SK-N-SH (cell line): Measurements from ENCODE around the gene ZNRF4. TPM values are rescaled to one million over a fixed set of nuclear protein-coding genes. Genes with fewer than 3 reads are reported as not detected.

Experiments
- CTCF ChIA-PET: fragments of 300-600, 350-600 bp; formaldehyde crosslinking; extraction: SDS; loops from one replicate; lab custom pipeline; 2021; lab: Yijun Ruan, JAX
- POLR2A ChIA-PET: fragments of 350-600 bp; sonication (Branson Sonifier 250); formaldehyde crosslinking; extraction: SDS; loops from one replicate; lab custom pipeline; 2020; ENCODE audit warnings: antibody characterized with exemption, inconsistent platforms; lab: Yijun Ruan, JAX
- DNase-seq: peaks from one replicate; pipeline ENCODE4 v3.0.0; 2012
- H2AFZ ChIP-seq: fragments of 200-600 bp; sonication (generic); 2 replicates; pipeline ENCODE4 v1.8.1; 2016; ENCODE audit warnings: antibody characterized with exemption, mild to moderate bottlenecking, low read depth
- H3F3A ChIP-seq: fragments of 200-600 bp; sonication (generic); replicated peaks from 2 replicates; pipeline ENCODE3; 2016; ENCODE audit warnings: antibody characterized with exemption, mild to moderate bottlenecking; ENCODE audit not compliant: insufficient read depth
- H3K27ac ChIP-seq, 2 experiments: fragments of 200-500 bp in 1 of 2; fragments of 200-600 bp in 1 of 2; sonication (Bioruptor generic) in 1 of 2; sonication (generic), shearing (Covaris generic) in 1 of 2; 2 replicates each; pipeline versions ENCODE4 v1.5.1 to v1.6.1; 2014 to 2016; ENCODE audit warnings: low read depth in 2 of 2, inconsistent platforms in 1 of 2, low read length in 1 of 2, mild to moderate bottlenecking in 1 of 2, mixed read lengths in 1 of 2
- H3K27me3 ChIP-seq: fragments of 200-600 bp; sonication (generic), shearing (Covaris generic); 2 replicates; pipeline ENCODE4 v1.6.1; 2016; ENCODE audit warnings: mixed run types; ENCODE audit not compliant: insufficient read depth
- H3K36me3 ChIP-seq, 2 experiments: fragments of 200-500 bp in 1 of 2; fragments of 200-600 bp in 1 of 2; sonication (Bioruptor generic) in 1 of 2; sonication (generic) in 1 of 2; replicated peaks in 1 of 2; 2 replicates each; pipeline versions ENCODE3 to v1.5.1; 2014 to 2016; ENCODE audit warnings: low read length in 1 of 2, mild to moderate bottlenecking in 1 of 2; ENCODE audit not compliant: insufficient read depth in 2 of 2, control insufficient read depth in 1 of 2
- H3K4me1 ChIP-seq, 2 experiments: fragments of 200-500 bp in 1 of 2; fragments of 200-600 bp in 1 of 2; sonication (Bioruptor generic) in 1 of 2; sonication (generic), shearing (Covaris generic) in 1 of 2; 2 replicates each; pipeline versions ENCODE4 v1.5.1 to v1.6.1; 2014 to 2016; ENCODE audit warnings: low read depth in 1 of 2, low read length in 1 of 2, mixed run types in 1 of 2; ENCODE audit not compliant: insufficient read depth in 2 of 2, control insufficient read depth in 1 of 2
- H3K4me2 ChIP-seq: fragments of 200-600 bp; sonication (generic), shearing (Covaris generic); 2 replicates; pipeline ENCODE4 v1.6.1; 2017; ENCODE audit warnings: mixed run types
- H3K4me3 ChIP-seq, 2 experiments: fragments of 200-500 bp in 1 of 2; fragments of 200-600 bp in 1 of 2; sonication (Bioruptor generic) in 1 of 2; sonication (generic), shearing (Covaris generic) in 1 of 2; 2 replicates each; pipeline versions ENCODE4 v1.5.1 to v1.8.1; 2014 to 2016; ENCODE audit warnings: low read depth in 2 of 2, inconsistent platforms in 1 of 2, low read length in 1 of 2, mild to moderate bottlenecking in 1 of 2, mixed read lengths in 1 of 2, moderate library complexity in 1 of 2
- H3K79me2 ChIP-seq: fragments of 200-600 bp; sonication (generic); 2 replicates; pipeline ENCODE4 v1.8.1; 2017; ENCODE audit warnings: mild to moderate bottlenecking; ENCODE audit not compliant: insufficient read depth
- H3K9ac ChIP-seq: fragments of 200-600 bp; sonication (generic); 2 replicates; pipeline ENCODE4 v1.6.1; 2017; ENCODE audit warnings: mixed run types
- H3K9me2 ChIP-seq: fragments of 200-600 bp; sonication (generic); 2 replicates; pipeline ENCODE4 v1.6.1; 2017; ENCODE audit warnings: mixed run types
- H3K9me3 ChIP-seq: fragments of 200-600 bp; sonication (generic); 2 replicates; pipeline ENCODE4 v1.6.1; 2017; ENCODE audit warnings: mixed run types, mild to moderate bottlenecking, moderate library complexity
- H4K20me1 ChIP-seq: fragments of 200-600 bp; sonication (generic); 2 replicates; pipeline ENCODE4 v1.6.1; 2017; ENCODE audit warnings: mild to moderate bottlenecking, mixed run types; ENCODE audit not compliant: insufficient read depth
- ELF1 ChIP-seq: IDR thresholded peaks from 2 replicates; pipeline ENCODE4 v1.4.0; 2012
- EP300 ChIP-seq, 2 experiments: IDR thresholded peaks; 2 replicates each; pipeline versions ENCODE4 v1.4.0 to v1.6.1; 2012; ENCODE audit warnings: borderline replicate concordance in 1 of 2, low read depth in 1 of 2, low read length in 1 of 2
- EZH2phosphoT487 ChIP-seq: fragments of 200-600 bp; sonication (generic); IDR thresholded peaks from 2 replicates; pipeline ENCODE4 v1.6.1; 2017; ENCODE audit warnings: low read depth, mixed run types, mild to moderate bottlenecking, antibody characterized with exemption, moderate library complexity, borderline replicate concordance
- FOSL2 ChIP-seq: IDR thresholded peaks from 2 replicates; pipeline ENCODE4 v1.4.0; 2012; ENCODE audit warnings: low read depth, mild to moderate bottlenecking, moderate library complexity, borderline replicate concordance
- FOXJ3 ChIP-seq: sonication (generic); formaldehyde crosslinking; IDR thresholded peaks from 2 replicates; pipeline ENCODE4 v1.5.1; 2020; ENCODE audit warnings: mild to moderate bottlenecking, missing genetic modification reagents
- FOXM1 ChIP-seq: IDR thresholded peaks from 2 replicates; pipeline ENCODE4 v1.4.0; 2012; ENCODE audit warnings: low read depth, mild to moderate bottlenecking
- JUND ChIP-seq: IDR thresholded peaks from 2 replicates; pipeline ENCODE4 v1.4.0; 2012
- MXI1 ChIP-seq: IDR thresholded peaks from 2 replicates; pipeline ENCODE4 v1.6.1; 2012; ENCODE audit warnings: mild to moderate bottlenecking, low read depth, low read length, improper control_type of control experiment
- NFIC ChIP-seq: IDR thresholded peaks from 2 replicates; pipeline ENCODE4 v1.4.0; 2012; ENCODE audit warnings: borderline replicate concordance
- NRF1 ChIP-seq: IDR thresholded peaks from 2 replicates; pipeline ENCODE4 v1.6.1; 2012; ENCODE audit warnings: low read depth, mild to moderate bottlenecking, low read length
- POLR2AphosphoS5 ChIP-seq: IDR thresholded peaks from 2 replicates; pipeline ENCODE4 v1.6.1; 2012; ENCODE audit warnings: low read depth, low read length
- SIN3A ChIP-seq: IDR thresholded peaks from 2 replicates; pipeline ENCODE4 v1.6.1; 2012; ENCODE audit warnings: low read depth, mild to moderate bottlenecking, low read length, moderate library complexity, borderline replicate concordance
- WGBS: methylation state at CpG from one replicate; pipeline ENCODE4 v1.1.6; 2017; ENCODE audit warnings: low lambda C conversion rate; 5-methylcytosine and 5-hydroxymethylcytosine counted together
- polyA plus RNA-seq, 3 experiments: library from polyadenylated mRNA; depleted of rRNA; stranded (reverse); fragments of >200 nt; gene quantifications; 2 replicates each; pipeline ENCODE4 v1.2.3, GENCODE V29; 2012
- TF ChIP-seq, protein P1 (sequence below): fragments of 150-350 bp; IDR thresholded peaks from 2 replicates; pipeline ENCODE4 v1.6.1; 2017; ENCODE audit warnings: antibody characterized with exemption, low read length, low read depth, borderline replicate concordance
- TF ChIP-seq, protein P2 (sequence below): IDR thresholded peaks from 2 replicates; pipeline ENCODE4 v1.4.0; 2012; ENCODE audit warnings: low read depth, borderline replicate concordance
- TF ChIP-seq, protein P3 (sequence below): IDR thresholded peaks from 2 replicates; pipeline ENCODE4 v1.4.0; 2012; ENCODE audit warnings: low read depth
- TF ChIP-seq, protein P4 (sequence below): fragments of 200-600 bp; sonication (generic); IDR thresholded peaks from 2 replicates; pipeline ENCODE4 v1.6.1; 2017; ENCODE audit warnings: antibody characterized with exemption, mild to moderate bottlenecking, moderate library complexity

Gene ZNRF4
- polyA plus RNA-seq, 1 of the 3 experiments (the other 2 are of a cell fraction): not detected

DNA sequence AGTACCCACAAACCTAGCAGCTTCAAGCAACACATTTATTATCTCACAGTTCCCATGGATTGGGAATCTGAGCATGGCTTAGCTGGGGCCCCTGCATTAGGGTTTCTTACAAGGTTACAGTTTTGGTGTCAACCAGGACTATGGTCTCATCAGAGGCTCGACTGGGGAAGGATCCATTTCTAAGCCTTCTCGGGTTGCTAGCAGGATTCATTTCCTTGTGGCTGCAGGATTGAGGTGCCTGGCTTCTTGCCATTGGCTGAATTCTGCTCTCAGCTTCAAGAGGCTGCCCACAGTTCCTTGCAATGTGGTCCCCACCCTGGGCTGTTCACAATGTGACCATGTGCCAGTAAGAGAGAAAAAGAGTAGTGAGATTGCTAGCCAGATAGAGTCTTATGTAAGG, 26.7 kb downstream of the ZNRF4 start:
- no peaks in the 10 kb centered on the region for H3K9me2 ChIP-seq
- H3F3A ChIP-seq: no peaks in the 10 kb centered on the region
- no peaks in the 10 kb centered on the region for H3K9me3 ChIP-seq
- TF ChIP-seq POLR2AphosphoS5 (no peak), EZH2phosphoT487 (no peak), EP300 (IDR thresholded peaks at IDR 0.05; ENCODE audit: borderline replicate concordance in 1 of 2, low read depth in 1 of 2, low read length in 1 of 2) (no peak), MXI1 (no peak), ELF1 (no peak), NFIC (no peak), SIN3A (no peak)
- TF ChIP-seq, protein P1, sequence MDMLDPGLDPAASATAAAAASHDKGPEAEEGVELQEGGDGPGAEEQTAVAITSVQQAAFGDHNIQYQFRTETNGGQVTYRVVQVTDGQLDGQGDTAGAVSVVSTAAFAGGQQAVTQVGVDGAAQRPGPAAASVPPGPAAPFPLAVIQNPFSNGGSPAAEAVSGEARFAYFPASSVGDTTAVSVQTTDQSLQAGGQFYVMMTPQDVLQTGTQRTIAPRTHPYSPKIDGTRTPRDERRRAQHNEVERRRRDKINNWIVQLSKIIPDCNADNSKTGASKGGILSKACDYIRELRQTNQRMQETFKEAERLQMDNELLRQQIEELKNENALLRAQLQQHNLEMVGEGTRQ: no peak
- TF ChIP-seq, all 33 proteins: peak for 0
- CTCF ChIA-PET: interaction anchor here (0.6 kb wide), 2 partner anchors 24 to 68 kb away, joined by 3 to 5 read pairs; no protein-coding TSS in a partner anchor
- no peak overlapping the region for H3K27ac ChIP-seq
- no peak overlapping the region for H3K4me3 ChIP-seq
- no peak overlapping the region for H3K4me2 ChIP-seq
- no peaks in the 10 kb centered on the region for H3K36me3 ChIP-seq
- WGBS: 38% methylated on average over 2 of the region's 2 CpGs
- H3K9ac ChIP-seq: no peak overlapping the region
- H3K4me1 ChIP-seq: no peaks in the 10 kb centered on the region; a peak in 1 of 4 replicates
- H4K20me1 ChIP-seq: no peaks in the 10 kb centered on the region
- DNase-seq: no peak
- no peaks in the 10 kb centered on the region for H3K79me2 ChIP-seq
- POLR2A ChIA-PET: no interaction called here
- H3K27me3 ChIP-seq: peaks cover 24% of the 10 kb centered on the region
- H2AFZ ChIP-seq: no peak overlapping the region

DNA sequence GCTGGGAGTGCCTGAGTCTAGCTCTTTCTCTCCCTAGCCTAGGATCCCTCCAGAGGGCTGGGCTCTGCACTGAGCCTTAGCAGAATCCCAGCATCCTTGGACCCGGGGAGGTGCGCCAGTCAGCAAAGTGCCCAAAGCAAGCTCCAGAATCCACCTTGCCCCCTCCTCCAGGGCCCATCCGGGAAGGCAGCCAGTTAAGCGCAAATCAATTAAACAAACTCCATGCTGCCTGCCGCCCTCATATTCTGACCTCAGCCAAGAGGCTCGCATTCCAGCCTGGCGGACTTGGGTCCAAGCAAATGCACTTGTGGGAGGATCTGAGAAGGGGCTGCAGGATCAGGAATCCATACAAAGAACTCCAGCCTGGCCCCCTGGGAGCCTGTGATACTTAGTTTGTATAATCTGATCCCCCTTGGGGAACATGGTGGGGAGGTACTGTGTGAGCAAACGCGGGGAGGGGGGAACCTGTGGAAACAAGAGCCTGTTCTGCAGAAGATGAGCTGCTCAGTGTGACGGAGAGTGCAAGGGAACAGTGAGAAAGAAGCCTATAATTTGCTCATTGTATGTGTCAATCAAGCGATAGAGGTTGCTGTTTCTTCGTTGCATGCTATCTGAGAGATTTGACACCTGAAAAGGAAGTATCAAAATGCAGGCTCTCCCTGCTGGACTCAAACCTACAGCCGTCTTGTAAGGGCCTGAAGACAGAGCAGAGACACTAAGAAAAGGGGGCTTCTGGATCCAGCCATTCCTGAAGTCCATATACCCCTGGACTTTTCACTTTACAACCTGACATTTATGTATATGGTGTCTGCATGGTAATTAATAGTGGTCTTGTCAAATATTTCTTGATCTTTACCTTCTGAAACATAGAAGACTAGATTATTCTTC, 29.4 kb downstream of the ZNRF4 start:
- no peak overlapping the region for H3K9ac ChIP-seq
- H3K79me2 ChIP-seq: no peaks in the 10 kb centered on the region
- no peaks in the 10 kb centered on the region for H3K36me3 ChIP-seq
- peaks cover 0 to 3% of the 10 kb centered on the region in 2 experiments; a peak in 1 of 4 replicates for H3K4me1 ChIP-seq
- WGBS: 29% methylated on average over 4 of the region's 13 CpGs
- no peaks in the 10 kb centered on the region for H4K20me1 ChIP-seq
- no peak for TF ChIP-seq JUND
- no peak for TF ChIP-seq POLR2AphosphoS5
- no peak for TF ChIP-seq FOSL2
- TF ChIP-seq, protein P1: no peak
- TF ChIP-seq FOXM1: no peak
- TF ChIP-seq, protein P2, sequence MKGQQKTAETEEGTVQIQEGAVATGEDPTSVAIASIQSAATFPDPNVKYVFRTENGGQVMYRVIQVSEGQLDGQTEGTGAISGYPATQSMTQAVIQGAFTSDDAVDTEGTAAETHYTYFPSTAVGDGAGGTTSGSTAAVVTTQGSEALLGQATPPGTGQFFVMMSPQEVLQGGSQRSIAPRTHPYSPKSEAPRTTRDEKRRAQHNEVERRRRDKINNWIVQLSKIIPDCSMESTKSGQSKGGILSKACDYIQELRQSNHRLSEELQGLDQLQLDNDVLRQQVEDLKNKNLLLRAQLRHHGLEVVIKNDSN: no peak
- no peak for TF ChIP-seq EP300 (IDR thresholded peaks at IDR 0.05; ENCODE audit: borderline replicate concordance in 1 of 2, low read depth in 1 of 2, low read length in 1 of 2)
- TF ChIP-seq FOXJ3 (CRISPR knock-in tag): no peak
- no peak for TF ChIP-seq NRF1
- TF ChIP-seq, protein P3, sequence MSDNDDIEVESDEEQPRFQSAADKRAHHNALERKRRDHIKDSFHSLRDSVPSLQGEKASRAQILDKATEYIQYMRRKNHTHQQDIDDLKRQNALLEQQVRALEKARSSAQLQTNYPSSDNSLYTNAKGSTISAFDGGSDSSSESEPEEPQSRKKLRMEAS: no peak
- no peak for TF ChIP-seq EZH2phosphoT487
- TF ChIP-seq, protein P4, sequence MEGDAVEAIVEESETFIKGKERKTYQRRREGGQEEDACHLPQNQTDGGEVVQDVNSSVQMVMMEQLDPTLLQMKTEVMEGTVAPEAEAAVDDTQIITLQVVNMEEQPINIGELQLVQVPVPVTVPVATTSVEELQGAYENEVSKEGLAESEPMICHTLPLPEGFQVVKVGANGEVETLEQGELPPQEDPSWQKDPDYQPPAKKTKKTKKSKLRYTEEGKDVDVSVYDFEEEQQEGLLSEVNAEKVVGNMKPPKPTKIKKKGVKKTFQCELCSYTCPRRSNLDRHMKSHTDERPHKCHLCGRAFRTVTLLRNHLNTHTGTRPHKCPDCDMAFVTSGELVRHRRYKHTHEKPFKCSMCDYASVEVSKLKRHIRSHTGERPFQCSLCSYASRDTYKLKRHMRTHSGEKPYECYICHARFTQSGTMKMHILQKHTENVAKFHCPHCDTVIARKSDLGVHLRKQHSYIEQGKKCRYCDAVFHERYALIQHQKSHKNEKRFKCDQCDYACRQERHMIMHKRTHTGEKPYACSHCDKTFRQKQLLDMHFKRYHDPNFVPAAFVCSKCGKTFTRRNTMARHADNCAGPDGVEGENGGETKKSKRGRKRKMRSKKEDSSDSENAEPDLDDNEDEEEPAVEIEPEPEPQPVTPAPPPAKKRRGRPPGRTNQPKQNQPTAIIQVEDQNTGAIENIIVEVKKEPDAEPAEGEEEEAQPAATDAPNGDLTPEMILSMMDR: no peak
- TF ChIP-seq, all 33 proteins: peak for 0
- ChIA-PET POLR2A (no interaction called here), CTCF (interaction anchor here (0.9 to 1.3 kb wide), 2 partner anchors 18 to 50 kb away, joined by 3 to 4 read pairs; no protein-coding TSS in a partner anchor)
- Histone ChIP-seq H3K27me3 (no peaks in the 10 kb centered on the region; the same call in 1 of the 2 replicates), H3K4me2 (no peak overlapping the region), H3K9me3 (no peaks in the 10 kb centered on the region), H2AFZ (no peak overlapping the region), H3F3A (no peaks in the 10 kb centered on the region), H3K27ac (no peak overlapping the region), H3K4me3 (no peak overlapping the region), H3K9me2 (no peaks in the 10 kb centered on the region)
- DNase-seq: peak; percentile 43
